Omental fat pad (tissue), 4 donors: ENCODE results near the gene QPCTL. TPM values are rescaled to one million over a fixed set of nuclear protein-coding genes. Genes with fewer than 3 reads are reported as not detected.

Experiments
- ATAC-seq: fragments of 150-250 bp; one replicate; pipeline ENCODE4 v1.9.1; 2016; ENCODE audit warnings: mild to moderate bottlenecking, moderate library complexity; ENCODE audit not compliant: low FRiP score
- DNase-seq: peaks from one replicate; pipeline ENCODE4 v3.0.0-alpha.2; 2019; ENCODE audit warnings: low spot score
- total RNA-seq, 4 donors: library from RNA; depleted of rRNA; stranded (reverse); fragments of >200 nt; gene quantifications; one replicate each; pipeline ENCODE4 v1.1.0, GENCODE V29; 2016
- TF ChIP-seq, protein P1 (sequence below), 3 donors: fragments of 450-650 bp; IDR thresholded peaks; one replicate each; pipeline ENCODE4 v1.5.1; 2016 to 2017; ENCODE audit warnings: antibody characterized with exemption in 3 of 3, mild to moderate bottlenecking in 3 of 3, moderate library complexity in 2 of 3

The QPCTL gene
- total RNA-seq, 4 donors from 2014 or later: 2.7 to 5.8 (median 5.2) TPM

DNA sequence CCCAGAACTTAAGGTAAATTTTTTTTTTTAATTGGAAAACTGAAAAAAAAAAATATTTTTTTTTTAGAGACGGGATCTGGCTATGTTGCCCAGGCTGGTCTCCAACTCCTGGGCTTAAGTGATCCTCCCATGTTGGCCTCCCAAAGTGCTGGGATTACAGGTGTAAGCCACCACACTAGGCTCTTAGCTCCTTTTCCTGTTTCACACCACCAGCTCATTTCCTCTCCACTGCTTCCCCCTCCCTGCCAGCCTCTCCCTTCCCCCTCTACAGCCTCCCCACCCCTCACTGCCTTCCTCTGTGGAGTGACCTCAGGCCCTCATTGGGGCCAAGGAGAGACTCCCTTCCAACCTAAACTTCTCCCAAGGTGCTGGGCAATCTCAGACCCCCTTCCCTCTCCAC is 28.7 kb upstream of the QPCTL start:
- no peak for ATAC-seq
- TF ChIP-seq, protein P1, sequence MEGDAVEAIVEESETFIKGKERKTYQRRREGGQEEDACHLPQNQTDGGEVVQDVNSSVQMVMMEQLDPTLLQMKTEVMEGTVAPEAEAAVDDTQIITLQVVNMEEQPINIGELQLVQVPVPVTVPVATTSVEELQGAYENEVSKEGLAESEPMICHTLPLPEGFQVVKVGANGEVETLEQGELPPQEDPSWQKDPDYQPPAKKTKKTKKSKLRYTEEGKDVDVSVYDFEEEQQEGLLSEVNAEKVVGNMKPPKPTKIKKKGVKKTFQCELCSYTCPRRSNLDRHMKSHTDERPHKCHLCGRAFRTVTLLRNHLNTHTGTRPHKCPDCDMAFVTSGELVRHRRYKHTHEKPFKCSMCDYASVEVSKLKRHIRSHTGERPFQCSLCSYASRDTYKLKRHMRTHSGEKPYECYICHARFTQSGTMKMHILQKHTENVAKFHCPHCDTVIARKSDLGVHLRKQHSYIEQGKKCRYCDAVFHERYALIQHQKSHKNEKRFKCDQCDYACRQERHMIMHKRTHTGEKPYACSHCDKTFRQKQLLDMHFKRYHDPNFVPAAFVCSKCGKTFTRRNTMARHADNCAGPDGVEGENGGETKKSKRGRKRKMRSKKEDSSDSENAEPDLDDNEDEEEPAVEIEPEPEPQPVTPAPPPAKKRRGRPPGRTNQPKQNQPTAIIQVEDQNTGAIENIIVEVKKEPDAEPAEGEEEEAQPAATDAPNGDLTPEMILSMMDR (IDR thresholded peaks at IDR 0.05): no peak
- no peak for DNase-seq

DNA sequence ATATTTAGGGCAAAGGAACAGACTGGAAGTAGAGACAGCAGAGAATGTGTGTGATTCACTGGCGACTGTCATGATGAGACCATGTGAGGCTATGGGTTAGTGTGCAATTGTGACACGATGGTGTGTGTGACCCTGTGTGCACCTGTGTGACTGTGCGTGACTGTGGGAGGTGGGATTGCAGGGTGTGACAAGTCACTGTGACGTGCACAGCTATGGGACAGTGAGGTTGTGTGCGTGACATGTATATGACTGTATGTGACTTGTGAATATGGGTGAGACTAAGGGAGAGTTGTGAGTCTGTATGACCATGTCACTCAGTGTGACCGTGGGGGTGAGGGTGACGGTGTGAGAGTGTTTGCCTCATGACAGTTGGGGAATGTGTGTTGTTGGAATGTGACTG is 27.9 kb upstream of the QPCTL start:
- DNase-seq (no peak), ATAC-seq (no peak)
- TF ChIP-seq, protein P1 (IDR thresholded peaks at IDR 0.05): no peak

DNA sequence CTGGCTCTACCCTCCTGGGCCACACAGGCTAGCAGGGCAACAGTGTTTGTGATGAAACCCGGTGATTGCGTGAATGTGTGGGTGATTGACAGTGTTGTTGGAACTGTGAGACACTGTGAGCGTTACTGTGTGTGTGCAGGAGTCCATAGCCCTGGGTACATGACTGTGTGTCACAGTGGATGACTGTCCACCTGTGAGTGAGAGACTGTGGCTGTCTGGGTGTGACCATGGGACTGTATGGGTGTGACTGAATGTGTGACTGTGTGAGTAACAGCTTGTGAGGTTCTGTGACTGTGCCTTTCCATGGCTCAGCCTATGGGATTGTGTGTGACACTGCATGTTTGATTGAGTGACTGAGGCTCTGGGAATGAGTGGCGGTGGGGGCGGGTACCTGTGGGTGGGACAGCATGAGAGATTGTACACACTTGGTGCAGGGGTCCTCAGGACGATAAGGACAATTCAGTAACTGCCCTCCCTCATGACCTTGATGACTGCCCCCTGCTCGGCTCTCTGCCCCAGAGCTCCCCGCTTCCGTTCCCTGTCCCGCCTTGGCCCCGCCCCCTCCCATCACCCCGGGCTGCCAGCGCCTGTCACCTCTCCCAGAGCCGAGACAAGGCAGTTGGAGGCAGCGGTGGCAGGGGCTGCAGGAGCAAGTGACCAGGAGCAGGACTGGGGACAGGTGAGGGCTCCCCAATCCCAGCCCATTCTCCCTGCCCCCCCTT is 24.7 kb upstream of the QPCTL start, which contains the start of gene GIPR:
Gene GIPR (plus strand): TSS at position 602 of the 722 bp plus-strand sequence. CDS start 1,300 bp downstream, outside the sequence.
- ATAC-seq: no peak

DNA sequence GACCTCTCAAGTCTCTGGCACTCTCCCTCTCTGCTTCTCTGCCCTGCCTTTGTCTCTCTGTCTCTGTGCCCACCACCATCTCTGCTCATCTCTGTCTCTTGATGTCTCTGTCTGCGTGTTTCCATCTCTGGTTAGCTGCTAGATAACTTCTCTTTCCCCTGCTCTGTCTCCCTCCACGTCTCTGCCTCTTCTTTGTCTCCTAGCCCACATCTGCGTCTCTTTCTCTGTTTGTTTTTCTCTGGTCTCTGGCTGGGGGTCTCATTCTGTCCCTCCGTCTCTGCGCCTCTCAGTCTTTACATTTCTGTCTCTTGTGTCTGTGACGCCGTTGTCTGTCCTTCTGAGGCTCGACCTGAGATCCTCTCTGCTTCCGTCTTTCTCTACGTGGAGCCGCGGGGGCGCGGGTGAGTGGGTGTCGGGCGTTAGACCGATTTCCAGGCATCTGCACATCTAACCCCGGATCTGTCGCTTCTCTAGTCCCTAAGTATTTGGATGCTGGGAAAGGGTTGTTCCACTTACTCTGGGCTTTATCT is 24.1 kb upstream of the QPCTL start:
- ATAC-seq: no peak
- TF ChIP-seq, protein P1 (IDR thresholded peaks at IDR 0.05): no peak
- DNase-seq: no peak

More for the DNA sequence above, 24.7 kb upstream of the QPCTL start, which contains the start of gene GIPR:
- TF ChIP-seq, protein P1 (IDR thresholded peaks at IDR 0.05): no peak
- no peak for DNase-seq

DNA sequence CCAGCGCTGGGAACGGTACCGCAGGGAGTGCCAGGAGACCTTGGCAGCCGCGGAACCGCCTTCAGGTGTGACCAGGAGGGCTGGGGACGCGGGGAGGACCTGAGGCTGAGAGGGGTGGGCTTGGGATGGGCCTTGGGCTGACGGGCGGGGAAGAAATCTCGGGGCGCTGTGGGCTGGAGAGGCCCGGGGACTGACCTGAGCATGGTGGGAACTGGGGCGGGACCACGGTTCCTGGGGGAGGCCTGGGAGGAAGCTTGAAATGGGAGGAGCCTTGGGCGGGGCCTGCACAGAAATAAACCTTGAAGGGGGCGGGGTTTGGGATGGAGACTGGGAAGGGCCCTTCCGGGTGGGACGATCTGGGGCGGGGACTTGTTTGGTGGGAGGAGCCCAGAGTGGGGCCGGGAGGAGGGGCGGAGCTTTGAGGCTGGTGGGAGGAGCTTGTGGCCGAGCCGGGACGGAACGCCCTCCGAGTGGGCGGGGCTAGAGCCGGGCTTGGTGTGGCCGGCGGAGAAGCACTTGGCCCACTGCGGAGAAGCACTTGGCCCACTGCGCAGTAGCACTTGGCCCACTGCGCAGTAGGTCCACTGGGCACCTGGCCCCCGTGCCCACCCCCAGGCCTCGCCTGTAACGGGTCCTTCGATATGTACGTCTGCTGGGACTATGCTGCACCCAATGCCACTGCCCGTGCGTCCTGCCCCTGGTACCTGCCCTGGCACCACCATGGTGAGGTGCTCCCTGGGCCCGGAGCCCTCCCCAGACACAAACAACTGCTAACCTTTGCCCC is 21.6 kb upstream of the QPCTL start:
- ATAC-seq: peak; percentile 82
- peak; percentile 48 for DNase-seq
- TF ChIP-seq, protein P1 (IDR thresholded peaks at IDR 0.05): no peak

DNA sequence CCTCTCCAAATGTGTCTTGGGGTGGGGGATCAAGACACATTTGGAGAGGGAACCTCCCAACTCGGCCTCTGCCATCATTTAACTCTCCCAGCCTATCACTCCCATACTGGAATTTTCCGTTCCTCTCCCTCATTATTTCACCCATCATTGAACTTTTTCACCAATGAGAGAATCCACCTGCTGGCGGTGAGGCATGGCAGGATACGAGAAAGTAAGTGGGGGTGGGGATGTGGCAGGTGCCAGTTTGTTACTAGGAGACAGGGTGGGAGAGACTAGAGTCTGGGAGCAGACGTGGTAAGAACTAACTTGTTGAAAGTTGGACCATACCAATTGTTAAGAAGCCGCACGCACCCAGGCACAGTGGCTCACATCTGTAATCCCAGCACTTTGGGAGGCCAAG is 17.5 kb upstream of the QPCTL start:
- TF ChIP-seq, protein P1 (IDR thresholded peaks at IDR 0.05): no peak
- ATAC-seq (no peak), DNase-seq (no peak)
